Non-pigmented ciliary epithelial cell (primary cell): ENCODE measurements around the gene PLCL2.
"Not testable (repeated sequence)": the region's sequence is repeated elsewhere in the genome, so short reads cannot be mapped to it uniquely, and the experiment has no call there.

Experiments used
- DNase-seq: peaks from one replicate; pipeline ENCODE4 v3.0.0-alpha.2; 2010; ENCODE audit warnings: low read depth

PLCL2 gene

GRCh38 chr3:17075907-17076306 lies 191.2 kb downstream of the PLCL2 start:
- DNase-seq = no peak

- DNase-seq = no peak
Observed at GRCh38 chr3:17076940-17077605, 192.3 kb downstream of the PLCL2 start.

GRCh38 chr3:17077606-17078005 lies 192.9 kb downstream of the PLCL2 start:
- DNase-seq = no peak

DNA sequence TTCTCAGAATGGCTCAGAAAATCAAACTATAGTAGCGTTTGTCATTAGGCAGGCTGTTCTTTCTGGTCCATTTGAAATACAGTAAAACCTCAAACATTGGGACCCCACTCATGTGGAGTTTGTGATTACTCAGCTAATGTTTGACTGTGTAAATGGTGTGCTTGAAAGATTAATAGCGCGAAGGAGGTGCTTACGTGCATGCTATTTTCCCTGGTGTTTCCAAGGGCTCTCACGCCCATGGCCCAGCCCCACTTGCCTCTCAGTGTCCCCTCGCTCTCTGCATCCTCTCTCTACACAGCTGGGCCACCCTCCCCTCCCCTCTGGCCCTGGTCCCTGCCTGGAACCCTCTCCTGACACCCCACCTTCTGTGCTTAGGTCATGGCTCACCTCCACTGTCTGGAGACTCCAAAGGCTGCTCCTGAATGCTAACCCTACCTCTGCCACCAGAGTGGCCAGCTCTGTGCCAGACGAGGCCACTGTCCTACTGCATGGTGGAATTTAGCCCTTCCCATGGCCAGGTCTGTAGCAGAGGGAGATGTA lies 194.2 kb downstream of the PLCL2 start:
- no peak for DNase-seq

DNA sequence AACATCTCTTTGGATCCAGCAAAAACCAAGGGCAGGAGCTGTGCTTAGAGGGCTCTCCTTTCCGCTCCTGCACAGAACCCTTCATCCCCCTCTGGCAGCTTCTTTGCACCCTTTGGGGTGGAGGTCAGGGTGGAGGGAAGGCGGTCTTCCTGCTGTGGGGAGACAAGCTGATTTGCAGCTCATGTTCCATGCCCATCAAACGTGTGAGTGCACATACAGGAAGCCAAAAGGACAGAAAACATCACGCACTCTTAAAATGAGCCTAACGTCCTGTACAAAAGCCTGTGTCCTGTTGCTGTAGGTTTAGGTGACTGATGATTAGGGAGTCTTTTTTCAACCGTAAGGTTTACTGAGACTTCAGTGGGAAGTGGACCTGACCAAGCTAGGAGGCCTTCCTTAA lies 195.2 kb downstream of the PLCL2 start:
- no peak for DNase-seq

GRCh38 chr3:17081520-17081919 lies 196.8 kb downstream of the PLCL2 start:
- DNase-seq = no peak

GRCh38 chr3:17087509-17087908 lies 202.8 kb downstream of the PLCL2 start:
- DNase-seq = no peak

GRCh38 chr3:17088017-17088416 lies 203.3 kb downstream of the PLCL2 start:
- no peak for DNase-seq

- no peak for DNase-seq
Observed at GRCh38 chr3:17088602-17089313, 204.0 kb downstream of the PLCL2 start.

DNA sequence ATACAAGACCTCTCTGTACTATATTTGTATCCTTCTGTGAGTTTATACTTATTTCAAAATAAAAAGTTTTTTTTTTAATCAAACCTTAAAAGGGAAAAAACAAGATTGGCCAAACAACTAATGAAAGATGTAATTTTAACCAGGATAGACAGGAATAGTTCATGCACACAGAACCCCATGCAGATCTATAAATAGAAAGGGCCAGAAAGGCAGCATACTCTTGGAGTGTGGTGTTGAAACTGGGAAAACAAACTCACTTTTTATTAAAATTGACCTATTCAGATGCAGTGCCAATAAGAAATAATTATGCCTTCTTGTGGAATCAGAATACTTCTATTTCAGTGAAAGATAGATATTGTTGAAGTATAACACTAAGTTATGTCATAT lies 204.6 kb downstream of the PLCL2 start:
- no peak for DNase-seq

DNA sequence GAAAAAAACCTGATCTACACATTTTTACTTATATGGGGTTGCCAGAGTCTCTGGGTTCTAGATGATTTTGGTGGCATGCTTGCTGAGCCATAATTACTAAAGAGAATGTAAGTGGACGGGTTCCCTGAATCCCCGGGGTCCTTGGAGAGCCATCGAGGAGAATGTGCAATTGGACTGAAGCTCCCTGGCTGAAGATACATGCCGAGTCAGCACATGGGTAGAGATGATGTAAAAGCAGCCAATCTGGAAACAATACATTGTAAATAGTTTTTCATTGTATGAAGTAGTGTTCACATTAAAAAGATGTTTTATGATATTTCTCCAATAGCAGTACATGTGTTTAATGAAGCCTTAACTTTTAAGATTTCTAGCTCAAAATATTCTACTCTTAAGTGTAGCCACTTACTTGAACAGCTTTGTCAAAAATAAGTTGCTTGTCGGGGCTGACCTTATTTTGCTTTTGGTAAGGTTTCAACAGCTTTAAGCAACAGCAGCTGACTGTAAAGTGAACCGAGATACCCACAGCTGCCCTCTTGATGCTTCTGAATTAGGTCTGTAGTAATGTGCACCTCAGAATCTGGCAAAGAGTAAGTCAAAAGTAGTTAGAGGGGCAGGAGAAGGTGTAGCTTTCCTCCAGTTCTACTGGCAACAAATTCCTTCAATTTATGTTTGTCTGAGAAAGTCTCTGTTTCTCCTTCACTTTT lies 205.7 kb downstream of the PLCL2 start:
- no peak for DNase-seq

DNA sequence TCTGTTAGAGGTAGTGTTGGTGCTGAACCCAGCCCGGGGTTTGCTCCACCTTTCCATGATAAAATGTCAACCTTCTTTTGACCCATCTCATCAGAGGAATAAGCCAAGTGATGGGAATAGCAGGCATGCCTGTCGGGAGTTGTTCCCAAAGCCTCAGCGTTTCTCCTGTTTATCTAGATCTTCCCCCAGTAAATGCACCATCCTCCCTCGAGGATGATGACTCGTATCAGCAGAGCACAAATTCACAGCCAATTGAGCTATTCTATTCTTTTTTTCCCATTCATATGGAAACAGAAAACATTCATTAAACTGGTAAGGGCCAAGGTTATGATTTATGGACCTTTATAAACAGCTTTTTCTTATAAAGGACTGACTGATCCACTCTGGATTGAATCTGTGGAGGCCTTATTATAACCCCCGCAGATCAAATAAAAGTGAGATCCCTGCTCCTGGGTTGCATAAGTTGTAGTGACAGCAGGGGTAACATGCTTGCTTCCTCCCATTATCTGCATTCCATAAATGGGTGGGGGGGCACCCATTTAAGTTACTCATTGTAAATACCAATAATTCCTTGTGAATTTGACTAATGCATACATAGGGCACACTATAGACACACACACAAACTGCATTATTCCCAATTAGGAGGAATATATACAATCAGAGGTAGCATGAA lies 207.3 kb downstream of the PLCL2 start:
- DNase-seq = no peak

DNA sequence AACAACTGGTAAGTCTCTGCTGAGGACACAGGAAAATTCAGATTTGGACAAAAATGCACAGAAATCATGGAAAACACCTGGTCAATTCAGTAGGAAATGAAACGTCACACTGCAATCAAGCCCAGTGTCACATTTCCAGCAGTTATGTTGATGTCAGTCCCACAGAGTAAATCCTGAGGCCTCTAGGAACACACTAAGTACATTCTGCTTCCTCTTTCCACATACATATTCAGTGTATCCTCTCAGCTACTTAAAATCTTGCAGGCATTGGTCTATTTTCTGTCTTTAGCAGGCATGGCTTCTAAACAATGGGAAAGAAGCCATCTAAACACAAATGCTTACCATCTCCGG lies 207.8 kb downstream of the PLCL2 start:
- DNase-seq = no peak

GRCh38 chr3:17094551-17094950 lies 209.8 kb downstream of the PLCL2 start:
- no peak for DNase-seq

- DNase-seq = no peak
Observed at GRCh38 chr3:17103579-17103978, 218.8 kb downstream of the PLCL2 start.

- not testable (repeated sequence) for DNase-seq
Observed at GRCh38 chr3:17106801-17107200, 222.0 kb downstream of the PLCL2 start.

GRCh38 chr3:17110660-17111396 lies 226.1 kb downstream of the PLCL2 start:
- DNase-seq = no peak

- DNase-seq = no peak
Observed at GRCh38 chr3:17111586-17111985, 226.8 kb downstream of the PLCL2 start.

- DNase-seq = no peak
Observed at GRCh38 chr3:17115186-17115585, 230.4 kb downstream of the PLCL2 start.

- DNase-seq = no peak
Observed at GRCh38 chr3:17116007-17116600, 231.3 kb downstream of the PLCL2 start.

DNA sequence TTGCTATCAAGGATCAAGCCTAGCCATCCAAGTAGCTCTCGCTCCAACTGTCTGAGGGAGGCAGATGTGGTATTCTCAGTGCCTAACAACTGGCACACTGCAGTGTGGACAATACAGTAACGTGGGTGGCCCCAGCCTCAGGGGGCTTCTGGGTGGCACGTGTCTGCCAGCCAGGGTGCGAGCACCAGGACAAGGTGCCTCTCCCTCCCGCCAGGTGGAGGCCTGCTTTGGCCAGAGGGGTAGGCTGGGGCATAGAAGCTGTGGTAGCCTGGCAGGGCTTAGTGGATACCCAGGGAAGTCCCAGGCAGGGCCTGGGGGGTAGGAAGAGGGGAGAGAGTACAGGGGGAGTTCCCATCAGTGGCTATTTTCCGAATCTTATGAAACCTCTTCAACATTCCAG lies 234.0 kb downstream of the PLCL2 start:
- DNase-seq = no peak
